ENCODE results near the gene IKBKG. TPM values are rescaled to one million over a fixed set of nuclear protein-coding genes. Genes with fewer than 3 reads are reported as not detected.
A peak's percentile ranks its signal among the peaks of the same experiment; 100 is the strongest.
"Not testable (repeated sequence)": the region's sequence is repeated elsewhere in the genome, so short reads cannot be mapped to it uniquely, and the experiment has no call there.

The IKBKG gene, protein sequence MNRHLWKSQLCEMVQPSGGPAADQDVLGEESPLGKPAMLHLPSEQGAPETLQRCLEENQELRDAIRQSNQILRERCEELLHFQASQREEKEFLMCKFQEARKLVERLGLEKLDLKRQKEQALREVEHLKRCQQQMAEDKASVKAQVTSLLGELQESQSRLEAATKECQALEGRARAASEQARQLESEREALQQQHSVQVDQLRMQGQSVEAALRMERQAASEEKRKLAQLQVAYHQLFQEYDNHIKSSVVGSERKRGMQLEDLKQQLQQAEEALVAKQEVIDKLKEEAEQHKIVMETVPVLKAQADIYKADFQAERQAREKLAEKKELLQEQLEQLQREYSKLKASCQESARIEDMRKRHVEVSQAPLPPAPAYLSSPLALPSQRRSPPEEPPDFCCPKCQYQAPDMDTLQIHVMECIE
- polyA plus RNA-seq (ENCODE audit: insufficient read length in 3 of 3): 10 to 100 TPM; 16.6 to 19.3 (median 19.3) TPM
- long read RNA-seq, donor 1, transcript IKBKG-206 (10 exons, 2,299 nt): major isoform, 6 of 6 reads
- long read RNA-seq, donor 1, partial matches to known transcripts: 0 of 6 reads
- long read RNA-seq, donor 1, other reads (novel, unspliced or antisense): 0 of 6 reads
- long read RNA-seq, donor 2, transcript IKBKG-206 (10 exons, 2,299 nt): major isoform, 7 of 8 reads
- long read RNA-seq, donor 2, partial matches to known transcripts: 0 of 8 reads
- long read RNA-seq, donor 2, other reads (novel, unspliced or antisense): 0 of 8 reads
- long read RNA-seq, donor 3, transcript IKBKG-206 (10 exons, 2,299 nt): major isoform, 6 of 6 reads
- long read RNA-seq, donor 3, partial matches to known transcripts: 0 of 6 reads
- long read RNA-seq, donor 3, other reads (novel, unspliced or antisense): 0 of 6 reads
- long read RNA-seq, donor 4, transcript IKBKG-206 (10 exons, 2,299 nt): major isoform, 6 of 7 reads
- long read RNA-seq, donor 4, partial matches to known transcripts: 0 of 7 reads
- long read RNA-seq, donor 4, other reads (novel, unspliced or antisense): 0 of 7 reads
- long read RNA-seq, donor 5, partial matches to known transcripts: 0 of 3 reads
- long read RNA-seq, donor 5, other reads (novel, unspliced or antisense): 0 of 3 reads
- long read RNA-seq, donor 6, transcript IKBKG-206 (10 exons, 2,299 nt): major isoform, 5 of 23 reads
- long read RNA-seq, donor 6, partial matches to known transcripts: 7 of 23 reads
- long read RNA-seq, donor 6, other reads (novel, unspliced or antisense): 11 of 23 reads
- long read RNA-seq, donor 7, transcript IKBKG-206 (10 exons, 2,299 nt): major isoform, 8 of 9 reads
- long read RNA-seq, donor 7, partial matches to known transcripts: 0 of 9 reads
- long read RNA-seq, donor 7, other reads (novel, unspliced or antisense): 0 of 9 reads
- long read RNA-seq, donor 8: 0 reads
- long read RNA-seq, donor 9, transcript IKBKG-206 (10 exons, 2,299 nt): major isoform, 9 of 23 reads
- long read RNA-seq, donor 9, partial matches to known transcripts: 5 of 23 reads
- long read RNA-seq, donor 9, other reads (novel, unspliced or antisense): 8 of 23 reads
- long read RNA-seq, donor 10, partial matches to known transcripts: 0 of 2 reads
- long read RNA-seq, donor 10, other reads (novel, unspliced or antisense): 0 of 2 reads
- long read RNA-seq, donor 11, partial matches to known transcripts: 0 of 4 reads
- long read RNA-seq, donor 11, other reads (novel, unspliced or antisense): 0 of 4 reads
- long read RNA-seq, donor 12, transcript IKBKG-206 (10 exons, 2,299 nt): major isoform, 5 of 6 reads
- long read RNA-seq, donor 12, partial matches to known transcripts: 0 of 6 reads
- long read RNA-seq, donor 12, other reads (novel, unspliced or antisense): 0 of 6 reads
- long read RNA-seq, donor 13, partial matches to known transcripts: 0 of 4 reads
- long read RNA-seq, donor 13, other reads (novel, unspliced or antisense): 0 of 4 reads
- long read RNA-seq, donor 14, transcript IKBKG-206 (10 exons, 2,299 nt): major isoform, 11 of 17 reads
- long read RNA-seq, donor 14, partial matches to known transcripts: 5 of 17 reads
- long read RNA-seq, donor 14, other reads (novel, unspliced or antisense): 0 of 17 reads
- long read RNA-seq, donor 15, partial matches to known transcripts: 0 of 4 reads
- long read RNA-seq, donor 15, other reads (novel, unspliced or antisense): 0 of 4 reads
- long read RNA-seq, donor 16, transcript IKBKG-206 (10 exons, 2,299 nt): major isoform, 6 of 6 reads
- long read RNA-seq, donor 16, partial matches to known transcripts: 0 of 6 reads
- long read RNA-seq, donor 16, other reads (novel, unspliced or antisense): 0 of 6 reads

DNA sequence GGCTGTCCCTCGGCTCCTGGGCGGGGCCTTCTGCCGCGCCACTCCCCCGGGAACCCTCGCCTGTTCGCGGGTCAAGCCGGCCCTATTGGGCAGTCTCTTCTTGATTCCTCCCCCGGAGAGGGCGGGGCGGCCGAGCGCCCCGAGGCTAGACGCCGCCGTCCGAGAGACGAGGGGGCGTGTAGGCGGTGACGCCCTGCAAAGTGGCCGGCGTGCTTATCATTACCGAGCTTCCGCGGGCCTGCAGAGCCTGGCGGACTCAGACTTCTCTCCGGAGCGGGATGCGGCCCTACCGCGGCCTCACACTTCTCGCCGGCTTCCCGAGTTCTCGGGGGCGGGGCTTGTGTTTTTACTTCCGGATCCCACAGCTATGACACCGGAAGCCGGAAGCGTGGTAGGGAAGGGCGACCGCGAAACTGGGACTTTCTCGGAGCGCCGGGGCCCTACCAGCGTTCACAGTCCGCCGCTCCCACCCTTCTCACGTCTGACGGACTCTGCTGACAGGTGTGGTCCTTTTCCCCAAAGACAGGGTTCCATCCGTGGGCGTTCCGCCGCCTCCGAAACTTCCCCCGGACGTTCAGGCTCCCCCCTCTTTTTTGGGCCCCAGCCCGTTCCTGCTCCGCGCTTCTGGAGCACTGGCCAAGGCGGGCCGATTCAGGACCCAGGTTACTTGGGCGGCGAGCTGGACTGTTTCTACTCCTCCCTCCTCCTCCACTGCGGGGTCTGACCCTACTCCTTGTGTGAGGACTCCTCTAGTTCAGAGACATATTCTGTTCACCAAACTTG, at the start of gene IKBKG:
Gene IKBKG (plus strand): TSS at position 376 of the 783 bp plus-strand sequence. CDS start 4,383 bp downstream, outside the sequence.
- DNase-seq: peak; percentile 86

DNA sequence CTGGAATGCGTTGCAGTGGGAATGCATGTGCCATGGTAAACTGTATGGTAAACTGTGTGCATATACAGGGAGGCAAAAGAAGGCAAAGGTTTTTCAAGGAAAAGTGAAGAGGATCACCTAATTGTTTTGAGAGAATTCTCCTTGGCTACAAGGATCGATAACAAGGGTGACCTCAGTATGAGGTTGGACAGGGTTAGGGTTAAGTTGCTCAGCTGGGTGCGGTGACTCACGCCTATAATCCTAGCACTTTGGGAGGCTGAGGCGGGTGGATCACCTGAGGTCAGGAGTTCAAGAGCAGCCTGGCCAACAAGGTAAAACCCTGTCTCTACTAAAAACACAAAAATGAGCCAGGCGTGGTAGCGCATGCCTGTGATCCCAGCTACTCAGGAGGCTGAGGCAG, 46.0 kb upstream of the IKBKG start:
- not testable (repeated sequence) for DNase-seq

DNA sequence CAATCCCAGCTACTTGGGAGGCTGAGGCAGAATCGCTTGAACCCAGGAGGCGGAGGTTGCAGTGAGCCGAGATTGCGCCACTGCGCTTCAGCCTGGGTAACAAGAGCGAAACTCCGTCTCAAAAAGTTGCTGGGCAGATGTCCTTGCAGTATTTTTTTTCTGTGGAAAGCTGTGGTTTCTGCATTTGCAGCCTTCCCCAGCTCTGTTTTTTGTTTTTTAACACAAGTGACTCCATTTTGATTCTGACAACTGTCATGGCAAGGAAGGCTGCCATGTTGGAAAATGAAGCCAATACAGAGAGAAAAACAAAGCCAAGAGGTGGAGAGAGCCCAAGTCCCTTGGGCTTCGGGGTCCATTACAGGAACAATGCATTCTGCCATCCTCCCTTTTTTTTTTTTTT, 45.3 kb upstream of the IKBKG start:
- DNase-seq: no peak

DNA sequence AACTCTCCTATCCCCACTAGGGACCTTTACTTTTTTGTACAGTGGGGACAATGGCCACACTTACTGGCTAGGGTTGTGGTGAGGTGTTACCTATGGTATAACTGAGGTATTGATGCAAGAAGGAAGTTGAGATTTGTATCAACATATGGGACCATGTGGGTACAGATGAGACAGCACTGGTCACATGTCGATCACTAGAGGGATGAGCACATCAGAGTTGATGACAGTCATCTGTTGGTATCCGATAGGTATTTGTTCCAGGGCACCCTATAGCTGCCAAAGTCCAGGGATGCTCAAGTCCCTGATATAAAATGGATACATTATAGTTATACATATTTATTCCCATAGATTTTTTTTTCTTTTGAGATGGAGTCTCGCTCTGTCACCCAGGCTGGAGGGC, 44.4 kb upstream of the IKBKG start:
- no peak for DNase-seq

DNA sequence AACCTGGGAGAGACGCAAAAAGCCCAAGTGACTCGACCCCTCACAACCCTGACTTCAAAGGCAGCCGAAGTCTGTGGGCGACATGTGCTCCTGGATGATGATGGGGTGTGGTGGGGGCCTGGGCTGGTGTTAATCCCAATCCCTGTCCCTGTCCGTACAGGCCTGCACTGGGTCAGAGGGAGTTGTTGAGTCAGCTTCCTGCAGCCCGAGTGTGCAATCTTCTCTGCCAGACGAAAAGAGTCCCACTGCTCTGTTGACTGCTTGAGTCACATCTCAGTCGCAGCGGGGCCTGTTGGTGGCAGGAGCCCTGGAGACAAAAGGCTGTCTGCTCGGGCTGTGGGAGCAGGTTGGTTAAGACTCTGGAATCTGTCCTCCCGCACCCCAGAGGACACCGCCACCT, 41.7 kb upstream of the IKBKG start:
- no peak for DNase-seq

DNA sequence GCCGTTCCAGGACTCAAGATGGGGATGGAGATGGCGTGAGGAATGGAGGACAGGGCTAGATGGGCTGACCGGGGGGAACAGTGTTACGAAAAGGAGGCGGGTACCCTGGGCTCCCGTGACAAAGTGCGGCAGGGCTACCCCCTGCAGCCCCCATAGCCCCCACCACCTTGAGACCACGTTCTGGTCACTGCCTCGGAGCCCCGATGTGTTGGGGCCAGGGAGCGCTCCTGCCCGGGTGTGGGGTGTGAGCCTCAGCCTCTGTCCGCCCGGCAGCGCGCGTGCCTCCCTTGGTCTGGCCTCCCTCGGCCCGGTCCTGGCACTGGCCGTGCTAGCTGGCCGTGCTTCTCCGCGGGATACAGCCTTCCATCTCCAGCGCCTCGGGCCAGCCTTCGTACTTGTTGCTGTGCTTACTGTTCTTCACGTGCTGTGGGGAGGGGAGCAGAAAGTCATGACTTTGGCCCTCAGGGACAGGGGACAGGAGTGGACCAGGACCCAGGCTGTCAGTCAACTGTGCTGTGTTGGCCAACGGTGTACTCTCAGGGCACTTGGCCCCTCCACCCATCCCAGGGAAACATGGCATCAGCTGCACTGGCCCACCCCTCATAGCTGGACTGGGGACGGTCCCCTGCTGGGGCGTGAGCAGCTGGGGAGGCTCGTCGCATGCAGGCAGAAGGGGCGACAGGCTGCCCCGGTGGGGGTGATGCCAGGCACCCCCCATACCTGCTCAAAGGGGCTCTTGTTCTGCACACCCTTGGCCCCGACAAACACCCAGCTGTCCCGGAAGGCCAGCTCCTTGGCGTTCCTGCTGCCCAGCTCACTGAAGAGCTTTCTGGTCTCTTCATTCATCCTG, 40.7 kb upstream of the IKBKG start:
- DNase-seq: no peak

DNA sequence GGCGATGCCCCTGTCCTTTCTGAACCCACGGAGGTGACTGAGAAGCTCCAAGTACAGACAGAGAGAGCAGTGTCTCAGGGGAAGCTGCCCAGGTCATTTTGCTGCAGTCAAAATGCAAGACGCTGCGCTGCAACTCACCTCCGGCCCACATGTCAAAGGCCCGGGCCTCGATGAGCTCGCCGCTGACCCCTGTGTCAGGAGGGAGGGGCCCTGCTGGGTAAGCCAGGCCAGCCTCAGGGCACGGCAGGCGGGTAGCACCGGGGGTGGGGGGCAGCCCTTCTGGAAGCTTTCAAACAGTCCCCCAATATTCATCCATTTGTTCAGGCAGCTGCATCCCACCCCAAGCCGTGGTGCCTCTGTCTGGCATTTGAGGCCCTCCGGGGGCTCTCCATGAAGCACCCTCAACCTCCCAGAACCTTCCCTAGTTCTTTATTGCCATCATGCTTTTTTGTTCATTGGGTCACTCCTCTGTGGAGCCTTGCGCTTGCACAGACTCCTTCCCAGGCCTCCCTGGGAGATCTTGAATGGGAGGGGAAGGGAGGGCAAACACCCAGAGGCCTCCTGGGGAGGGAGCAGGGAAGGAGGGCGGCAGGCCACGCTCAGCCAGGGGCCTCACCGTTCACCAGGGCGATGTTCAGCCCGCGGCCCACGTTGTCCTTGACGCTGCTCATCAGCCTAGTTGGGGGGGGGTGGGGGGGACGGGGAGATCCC, 39.6 kb upstream of the IKBKG start:
- DNase-seq: no peak

DNA sequence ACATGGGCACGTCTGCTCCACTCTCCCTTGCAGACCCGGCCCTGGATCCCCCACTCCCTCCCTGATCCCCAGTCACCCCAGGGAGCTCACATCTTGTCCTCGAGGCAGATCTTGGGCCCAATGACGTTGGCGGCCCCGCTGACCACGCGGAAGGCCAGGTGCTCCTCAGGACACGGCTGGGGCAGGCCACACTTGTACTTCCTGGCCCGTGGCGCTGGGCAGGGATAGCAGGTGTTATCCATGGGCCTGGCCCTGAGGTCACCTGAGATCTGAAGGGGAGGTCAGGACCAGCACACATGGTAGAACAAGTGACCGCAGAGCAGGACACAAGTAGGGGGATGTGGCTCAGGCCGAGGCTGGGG, 39.1 kb upstream of the IKBKG start:
- no peak for DNase-seq

DNA sequence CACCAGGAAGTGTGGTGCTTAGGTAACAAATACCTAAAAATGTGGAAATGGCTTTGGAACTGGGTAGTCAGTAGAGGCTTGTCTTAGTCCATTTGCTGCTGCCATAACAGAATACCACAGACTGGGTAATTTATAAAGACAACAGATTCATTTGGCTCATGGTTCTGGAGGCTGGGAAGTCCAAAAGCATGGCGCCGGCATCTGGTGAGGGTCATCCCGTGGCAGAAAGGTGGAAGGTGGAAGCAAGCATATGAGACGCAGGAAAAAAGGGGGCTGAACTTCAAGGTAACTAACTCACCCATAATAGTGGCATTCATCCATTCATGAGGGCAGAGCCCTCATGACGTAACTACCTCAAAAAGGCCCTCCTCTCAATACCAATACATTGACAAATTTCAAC, 38.0 kb upstream of the IKBKG start:
- no peak for DNase-seq

DNA sequence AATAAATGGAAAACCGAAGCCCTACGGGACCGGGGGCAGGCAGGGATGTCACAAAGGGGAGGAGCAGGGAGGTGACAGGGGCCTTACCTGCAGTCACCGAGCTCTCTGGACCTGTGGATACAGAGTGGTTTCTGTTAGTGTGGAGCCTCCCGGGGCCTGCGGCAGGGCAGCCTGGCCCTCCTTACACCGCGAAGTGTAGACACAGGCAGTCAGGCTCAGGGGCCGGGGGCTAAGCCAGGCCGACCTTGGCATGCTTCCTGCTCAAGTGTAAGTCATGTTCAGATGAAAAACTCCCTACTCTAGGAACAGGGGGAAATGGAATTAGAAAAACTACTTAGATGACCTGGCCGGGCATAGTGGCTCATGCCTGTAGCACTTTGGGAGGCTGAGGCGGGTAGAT, 35.7 kb upstream of the IKBKG start:
- DNase-seq: no peak

DNA sequence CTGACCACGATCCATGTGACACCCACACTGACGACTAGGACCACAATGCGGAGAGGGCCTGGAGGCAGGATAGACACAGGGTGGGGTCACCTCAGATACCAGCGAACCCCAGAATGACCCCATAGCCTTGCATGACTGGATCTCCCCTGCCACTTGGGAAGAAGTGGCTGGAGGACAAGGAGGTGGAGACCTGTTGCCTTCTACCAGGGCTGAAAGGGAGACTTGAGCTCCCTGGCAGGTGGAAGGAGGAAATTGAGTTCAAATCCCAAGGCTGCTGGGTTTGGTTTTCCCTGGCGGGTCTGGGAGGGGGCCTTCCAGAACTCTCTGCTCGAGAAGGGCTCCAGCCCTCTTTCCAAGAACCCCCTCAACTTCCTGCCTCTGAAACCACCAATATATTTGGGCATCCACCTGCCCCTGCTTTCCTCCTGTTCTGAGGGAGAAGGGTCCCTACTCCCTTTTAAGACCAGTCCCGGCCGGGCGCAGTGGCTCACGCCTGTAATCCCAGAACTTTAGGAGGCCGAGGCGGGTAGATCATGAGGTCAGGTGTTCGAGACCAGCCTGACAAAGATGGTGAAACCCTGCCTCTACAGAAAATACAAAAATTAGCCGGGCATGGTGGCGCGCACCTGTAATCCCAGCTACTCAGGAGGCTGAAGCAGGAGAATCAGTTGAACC, 34.4 kb upstream of the IKBKG start:
- DNase-seq: no peak

DNA sequence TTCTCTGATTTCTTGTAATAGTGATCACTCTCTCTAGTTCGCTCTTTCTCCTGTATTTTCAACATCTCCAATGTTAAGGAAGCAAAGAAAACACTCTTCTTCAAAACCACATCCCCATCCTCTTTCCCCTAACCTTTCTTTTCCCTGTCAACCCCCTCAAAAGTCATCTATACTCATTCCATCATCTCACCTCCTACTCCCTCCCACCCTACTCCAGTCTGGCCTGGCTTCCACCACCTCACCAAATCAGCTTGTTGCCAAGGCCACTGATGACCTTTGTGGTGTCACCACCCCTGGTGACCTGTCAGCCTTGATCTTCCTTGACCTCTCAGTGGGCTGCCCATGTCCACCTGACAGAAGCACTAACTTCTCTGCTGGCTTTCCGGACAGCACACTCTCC, 33.7 kb upstream of the IKBKG start:
- DNase-seq: no peak

DNA sequence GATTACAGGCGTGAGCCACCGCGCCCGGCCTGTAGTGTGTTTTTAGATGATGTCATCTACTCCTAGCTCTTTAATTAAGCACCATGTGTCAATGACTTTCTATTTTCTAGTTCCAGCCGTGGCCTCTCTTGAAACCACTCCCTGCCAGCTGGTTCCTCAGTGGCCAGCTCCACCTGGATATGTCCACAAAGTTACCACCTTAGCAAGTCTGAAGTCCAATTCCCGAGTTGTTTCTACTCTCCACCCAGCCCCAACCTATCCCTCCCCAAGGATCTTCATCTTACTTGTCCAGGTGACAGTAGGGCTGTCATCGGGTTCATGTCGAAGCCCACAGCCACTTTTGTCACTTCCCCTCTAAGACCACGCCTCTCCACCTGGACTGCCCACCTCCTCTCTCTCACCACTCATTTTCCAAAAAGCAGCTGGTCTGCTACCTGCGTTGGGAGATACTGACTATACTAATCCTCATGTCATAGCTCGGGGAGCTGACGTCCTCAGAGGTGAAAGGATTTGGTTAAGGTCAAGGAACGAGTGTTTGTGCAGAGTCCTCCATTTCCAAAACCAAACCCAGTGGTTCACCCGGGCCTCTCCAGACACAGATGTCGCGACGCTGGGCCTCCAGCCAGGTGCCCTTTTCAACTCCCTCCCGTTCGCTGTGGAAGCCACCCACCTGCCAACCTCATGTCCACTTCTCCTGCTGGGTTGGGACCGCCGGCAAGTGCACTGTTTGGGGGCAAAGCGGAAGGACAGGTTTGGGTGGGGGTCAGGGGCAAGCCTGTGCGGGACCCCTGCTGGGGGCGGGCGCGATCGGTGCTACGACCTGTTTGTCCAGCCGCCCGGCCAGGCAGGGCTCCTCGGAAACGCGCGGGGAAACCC, 32.1 kb upstream of the IKBKG start:
- no peak for DNase-seq

DNA sequence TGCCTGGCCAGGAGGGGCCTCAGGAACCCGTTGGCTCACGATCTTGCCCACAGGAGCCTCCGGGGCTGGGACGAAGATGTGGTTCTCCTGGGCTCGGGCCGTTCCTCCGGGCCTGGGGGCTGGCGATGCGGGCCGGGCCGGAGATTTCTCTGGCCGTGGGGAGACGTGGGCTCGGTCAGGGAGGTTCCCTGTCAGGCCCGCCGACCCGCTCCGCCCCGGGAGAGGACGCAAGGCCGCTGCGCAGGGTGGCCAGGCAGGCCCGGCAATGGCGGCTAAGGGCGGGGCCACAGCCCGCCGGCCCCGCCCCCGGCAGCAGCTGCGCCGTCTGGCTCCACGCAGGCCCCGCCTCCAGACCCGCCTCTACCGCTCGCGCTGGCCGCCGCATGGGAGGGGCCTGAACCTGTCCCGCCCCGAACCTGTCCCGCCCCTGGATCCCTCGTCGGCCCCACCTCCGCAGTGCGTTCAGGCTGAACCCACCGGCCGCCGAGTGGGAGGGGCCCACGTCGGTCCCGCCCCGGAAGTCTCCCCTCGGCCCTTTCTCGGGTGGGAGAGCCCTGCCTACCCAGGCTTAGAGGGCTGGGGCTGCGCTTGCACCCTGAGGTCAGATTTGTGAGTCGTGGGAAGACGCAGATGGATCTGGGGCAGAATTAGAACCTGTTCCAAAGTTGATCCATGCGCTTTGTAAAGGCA, 31.3 kb upstream of the IKBKG start, which contains the start of gene FAM3A:
Gene FAM3A (minus strand): TSS at position 267 of the 690 bp plus-strand sequence. CDS start 460 bp downstream, outside the sequence.
- peak; percentile 88 for DNase-seq

DNA sequence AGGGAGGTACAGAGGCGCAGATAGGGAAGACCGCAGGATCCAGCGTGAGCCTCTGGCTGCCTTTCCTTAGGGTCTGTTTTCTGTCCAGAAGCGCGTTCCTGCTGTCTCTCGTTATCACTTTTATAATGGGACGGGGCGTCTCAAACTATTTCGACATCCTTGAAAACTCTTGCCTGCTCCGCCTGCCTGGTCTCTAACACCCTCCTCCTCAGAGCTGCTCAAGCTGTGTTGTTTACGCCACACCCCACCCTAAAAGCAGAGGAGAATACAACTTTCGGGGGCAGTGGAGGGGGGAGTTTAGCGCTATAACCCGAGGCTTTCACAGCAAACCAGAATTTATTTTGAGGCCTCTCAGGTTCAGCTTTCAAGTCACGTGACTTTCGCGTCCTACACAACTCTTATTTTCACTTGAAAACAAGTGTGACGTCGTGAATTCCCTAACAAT, 30.7 kb upstream of the IKBKG start:
- peak; percentile 73 for DNase-seq
